Measurements from ENCODE around the gene KCNC1.

Gene KCNC1

DNA sequence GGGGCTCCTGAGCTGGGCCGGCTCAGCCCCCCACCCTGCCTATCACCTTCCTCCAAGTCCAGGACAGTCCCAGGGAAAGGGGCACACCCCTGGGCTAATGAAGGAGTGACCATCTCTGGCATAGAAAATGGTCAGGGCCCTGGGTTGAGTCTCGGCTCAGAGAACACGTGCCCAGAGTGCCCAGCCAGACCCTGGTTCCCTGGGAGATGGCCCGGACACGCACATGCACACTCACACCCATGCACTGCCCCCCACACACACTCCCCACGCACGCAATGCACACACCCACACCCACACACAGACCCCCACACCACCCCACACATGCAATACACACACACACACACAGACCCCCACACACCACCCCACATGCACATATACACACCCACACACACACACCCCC is 28.7 kb downstream of the KCNC1 start:
- H3K36me3 ChIP-seq (ENCODE audit: control insufficient read depth, insufficient read depth, low read length): no peaks in the 10 kb centered on the region

DNA sequence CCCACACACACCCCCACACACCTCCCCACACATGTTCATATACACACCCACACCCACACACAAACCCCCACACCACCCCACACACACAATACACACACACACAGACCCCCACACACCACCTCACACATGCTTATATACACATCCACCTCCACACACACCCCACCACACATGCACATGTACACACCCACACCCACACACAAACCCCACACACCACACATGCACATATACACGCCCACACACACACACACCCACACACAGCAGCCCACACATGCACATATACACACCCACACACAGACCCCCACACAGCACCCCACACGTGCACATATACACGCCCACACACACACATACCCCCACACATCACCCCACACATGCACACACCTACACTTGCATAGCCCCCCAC is 29.1 kb downstream of the KCNC1 start:
- Histone ChIP-seq H3K27ac (ENCODE audit: low read depth, low read length) (no peak overlapping the region), H3K36me3 (ENCODE audit: control insufficient read depth, insufficient read depth, low read length) (no peaks in the 10 kb centered on the region), H3K9me3 (ENCODE audit: control insufficient read depth, insufficient read depth, low read depth, low read length) (no peaks in the 10 kb centered on the region), H3K9ac (ENCODE audit: low read length) (no peak overlapping the region), H3K27me3 (ENCODE audit: control insufficient read depth, insufficient read depth, low read length) (no peaks in the 10 kb centered on the region), H3K4me3 (ENCODE audit: low read depth, low read length) (no peak overlapping the region), H3K4me1 (ENCODE audit: control insufficient read depth, insufficient read depth, low read length) (no peaks in the 10 kb centered on the region)

More for the DNA sequence above, 28.7 kb downstream of the KCNC1 start:
- Histone ChIP-seq H3K4me1 (ENCODE audit: control insufficient read depth, insufficient read depth, low read length) (no peaks in the 10 kb centered on the region), H3K9ac (ENCODE audit: low read length) (no peak overlapping the region), H3K27me3 (ENCODE audit: control insufficient read depth, insufficient read depth, low read length) (no peaks in the 10 kb centered on the region), H3K27ac (ENCODE audit: low read depth, low read length) (no peak overlapping the region), H3K4me3 (ENCODE audit: low read depth, low read length) (no peak overlapping the region), H3K9me3 (ENCODE audit: control insufficient read depth, insufficient read depth, low read depth, low read length) (no peaks in the 10 kb centered on the region)

DNA sequence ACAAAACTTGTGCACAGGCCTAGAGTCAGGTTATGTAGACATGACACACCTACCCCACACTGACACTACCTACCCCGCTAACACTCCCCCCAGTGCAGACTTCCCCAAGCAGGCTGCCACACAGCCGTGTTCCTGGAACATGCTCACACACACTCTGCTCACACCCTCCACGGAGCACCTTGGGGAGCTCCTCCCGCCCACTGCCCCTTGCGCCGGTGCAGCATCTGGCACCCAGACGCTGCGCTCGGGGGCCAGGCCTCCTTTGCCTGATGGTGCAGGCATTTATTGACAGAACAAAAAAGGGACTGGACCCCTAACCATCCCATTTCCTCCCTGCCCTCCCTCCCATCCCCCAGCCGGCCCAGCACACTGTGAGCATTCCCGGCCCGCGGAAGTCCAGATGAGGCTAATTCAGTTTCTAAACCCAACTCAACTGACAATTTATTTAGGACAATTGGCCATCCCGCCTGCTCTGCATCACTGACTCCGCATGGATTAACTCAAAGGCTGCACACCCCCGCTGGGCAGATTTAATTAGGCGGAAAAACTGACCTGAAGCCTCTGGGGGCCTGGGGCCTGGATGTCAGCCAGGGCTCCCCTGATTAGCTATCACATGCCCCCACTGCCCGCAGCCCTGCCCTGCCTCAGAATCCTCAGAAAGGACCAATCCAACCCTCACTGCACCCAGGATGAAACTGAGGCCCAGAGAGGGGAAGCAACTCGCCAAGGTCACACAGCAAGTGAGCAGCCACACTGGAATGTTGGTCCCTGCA is 30.1 kb downstream of the KCNC1 start:
- H3K27me3 ChIP-seq (ENCODE audit: control insufficient read depth, insufficient read depth, low read length): no peaks in the 10 kb centered on the region
- no peaks in the 10 kb centered on the region for H3K9me3 ChIP-seq (ENCODE audit: control insufficient read depth, insufficient read depth, low read depth, low read length)
- H3K27ac ChIP-seq (ENCODE audit: low read depth, low read length): no peak overlapping the region
- no peaks in the 10 kb centered on the region for H3K36me3 ChIP-seq (ENCODE audit: control insufficient read depth, insufficient read depth, low read length)
- H3K4me3 ChIP-seq (ENCODE audit: low read depth, low read length): no peak overlapping the region
- H3K4me1 ChIP-seq (ENCODE audit: control insufficient read depth, insufficient read depth, low read length): no peaks in the 10 kb centered on the region; the same call in 1 of the 2 replicates
- no peak overlapping the region for H3K9ac ChIP-seq (ENCODE audit: low read length)

- Histone ChIP-seq H3K4me3 (ENCODE audit: low read depth, low read length) (no peak overlapping the region), H3K27ac (ENCODE audit: low read depth, low read length) (no peak overlapping the region), H3K27me3 (ENCODE audit: control insufficient read depth, insufficient read depth, low read length) (no peaks in the 10 kb centered on the region), H3K9me3 (ENCODE audit: control insufficient read depth, insufficient read depth, low read depth, low read length) (no peaks in the 10 kb centered on the region), H3K4me1 (ENCODE audit: control insufficient read depth, insufficient read depth, low read length) (peaks cover 6% of the 10 kb centered on the region; the same call in 1 of the 2 replicates), H3K36me3 (ENCODE audit: control insufficient read depth, insufficient read depth, low read length) (no peaks in the 10 kb centered on the region), H3K9ac (ENCODE audit: low read length) (no peak overlapping the region)
Observed at GRCh38 chr11:17765356-17766072, 30.9 kb downstream of the KCNC1 start.

DNA sequence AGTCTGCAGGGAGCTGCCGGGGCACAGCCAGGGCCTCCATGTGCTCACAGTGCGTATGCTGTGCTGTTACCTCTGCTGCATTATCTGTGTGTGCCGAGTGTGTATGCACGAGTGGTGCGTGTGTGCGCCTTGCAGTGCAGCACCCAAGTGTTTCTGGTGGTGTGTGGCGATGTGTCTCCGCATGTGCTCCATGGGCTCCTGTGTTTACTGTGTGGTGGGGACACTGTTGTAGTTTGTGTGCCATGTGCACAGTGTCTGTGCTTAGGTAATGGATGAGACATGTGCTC is 31.4 kb downstream of the KCNC1 start:
- Histone ChIP-seq H3K4me3 (ENCODE audit: low read depth, low read length) (no peak overlapping the region), H3K9ac (ENCODE audit: low read length) (no peak overlapping the region), H3K27me3 (ENCODE audit: control insufficient read depth, insufficient read depth, low read length) (no peaks in the 10 kb centered on the region), H3K4me1 (ENCODE audit: control insufficient read depth, insufficient read depth, low read length) (peaks cover 6% of the 10 kb centered on the region; the same call in 1 of the 2 replicates), H3K36me3 (ENCODE audit: control insufficient read depth, insufficient read depth, low read length) (no peaks in the 10 kb centered on the region), H3K9me3 (ENCODE audit: control insufficient read depth, insufficient read depth, low read depth, low read length) (no peaks in the 10 kb centered on the region), H3K27ac (ENCODE audit: low read depth, low read length) (no peak overlapping the region)

DNA sequence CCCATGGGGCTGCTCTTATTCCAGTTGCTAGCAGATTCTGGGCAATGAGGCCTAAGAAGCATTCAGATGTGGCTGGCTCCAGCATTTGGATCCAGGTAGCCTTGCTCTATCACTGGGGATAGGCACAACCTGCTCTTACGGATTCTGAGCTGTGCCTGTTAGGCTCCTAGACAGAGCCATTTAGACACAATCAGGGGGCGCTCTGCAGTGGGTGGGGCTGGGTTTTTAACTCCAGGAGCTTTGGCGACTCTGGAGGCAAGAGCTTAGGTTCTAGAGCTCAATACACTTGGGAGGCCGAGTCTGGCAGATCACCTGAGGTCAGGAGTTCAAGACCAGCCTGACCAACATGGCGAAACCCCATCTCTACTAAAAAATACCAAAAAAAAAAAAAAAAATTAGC is 32.0 kb downstream of the KCNC1 start:
- Histone ChIP-seq H3K9me3 (ENCODE audit: control insufficient read depth, insufficient read depth, low read depth, low read length) (no peaks in the 10 kb centered on the region), H3K27ac (ENCODE audit: low read depth, low read length) (no peak overlapping the region), H3K36me3 (ENCODE audit: control insufficient read depth, insufficient read depth, low read length) (no peaks in the 10 kb centered on the region), H3K4me1 (ENCODE audit: control insufficient read depth, insufficient read depth, low read length) (peaks cover 6% of the 10 kb centered on the region; the same call in 1 of the 2 replicates), H3K27me3 (ENCODE audit: control insufficient read depth, insufficient read depth, low read length) (no peaks in the 10 kb centered on the region), H3K9ac (ENCODE audit: low read length) (no peak overlapping the region), H3K4me3 (ENCODE audit: low read depth, low read length) (no peak overlapping the region)

DNA sequence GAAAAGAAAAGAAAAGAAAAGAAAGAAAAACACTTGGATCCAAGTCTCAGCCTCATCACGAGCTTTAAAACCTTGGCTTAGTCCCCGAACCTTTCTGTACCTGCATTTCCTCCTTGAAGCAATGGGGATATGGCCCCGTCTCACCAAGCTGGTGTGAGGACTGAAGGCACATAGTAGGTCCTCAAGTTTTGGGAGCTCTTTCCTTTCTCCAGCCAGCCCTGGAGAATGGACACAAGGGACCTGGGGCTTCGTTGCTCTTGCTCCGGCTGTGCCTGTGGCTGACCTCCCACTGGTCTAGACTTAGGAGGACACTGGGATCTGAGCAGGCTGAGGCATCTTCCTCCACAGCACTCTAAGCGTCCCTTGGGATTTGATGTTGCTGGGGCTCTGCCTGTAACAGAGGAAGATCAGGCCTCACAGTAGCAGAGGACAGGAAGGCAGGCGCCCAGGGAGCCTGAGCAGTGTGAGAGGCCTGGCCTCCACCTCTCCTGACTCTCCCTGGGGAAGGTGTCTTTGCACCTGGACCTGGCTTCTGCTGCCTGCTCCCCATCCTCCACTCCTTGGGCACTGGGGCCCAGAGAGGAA is 32.8 kb downstream of the KCNC1 start:
- H3K9me3 ChIP-seq (ENCODE audit: control insufficient read depth, insufficient read depth, low read depth, low read length): no peaks in the 10 kb centered on the region
- H3K4me1 ChIP-seq (ENCODE audit: control insufficient read depth, insufficient read depth, low read length): peaks cover 6% of the 10 kb centered on the region; the same call in 1 of the 2 replicates
- no peak overlapping the region for H3K27ac ChIP-seq (ENCODE audit: low read depth, low read length)
- no peaks in the 10 kb centered on the region for H3K27me3 ChIP-seq (ENCODE audit: control insufficient read depth, insufficient read depth, low read length)
- no peaks in the 10 kb centered on the region for H3K36me3 ChIP-seq (ENCODE audit: control insufficient read depth, insufficient read depth, low read length)
- H3K4me3 ChIP-seq (ENCODE audit: low read depth, low read length): no peak overlapping the region
- H3K9ac ChIP-seq (ENCODE audit: low read length): no peak overlapping the region

DNA sequence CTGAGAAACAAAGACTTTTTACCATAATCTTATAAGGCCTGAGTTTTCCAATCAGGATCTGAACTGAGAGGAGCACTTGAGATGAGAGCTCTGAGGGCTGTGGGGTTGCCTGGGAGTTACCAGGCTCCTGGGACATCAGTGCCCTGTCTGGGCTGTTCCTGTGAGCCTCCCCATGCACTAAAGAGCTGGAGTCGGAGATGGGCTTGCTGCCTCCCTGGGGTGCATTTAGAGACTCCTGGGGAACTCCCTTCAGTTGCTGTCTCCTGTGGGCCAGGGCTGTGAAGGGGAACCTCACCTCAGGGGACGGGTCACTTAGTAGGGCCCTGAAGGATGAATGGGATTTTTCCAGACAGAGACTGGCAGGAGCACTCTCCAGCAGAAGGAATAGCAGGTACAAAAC is 33.3 kb downstream of the KCNC1 start:
- H3K9ac ChIP-seq (ENCODE audit: low read length): no peak overlapping the region

DNA sequence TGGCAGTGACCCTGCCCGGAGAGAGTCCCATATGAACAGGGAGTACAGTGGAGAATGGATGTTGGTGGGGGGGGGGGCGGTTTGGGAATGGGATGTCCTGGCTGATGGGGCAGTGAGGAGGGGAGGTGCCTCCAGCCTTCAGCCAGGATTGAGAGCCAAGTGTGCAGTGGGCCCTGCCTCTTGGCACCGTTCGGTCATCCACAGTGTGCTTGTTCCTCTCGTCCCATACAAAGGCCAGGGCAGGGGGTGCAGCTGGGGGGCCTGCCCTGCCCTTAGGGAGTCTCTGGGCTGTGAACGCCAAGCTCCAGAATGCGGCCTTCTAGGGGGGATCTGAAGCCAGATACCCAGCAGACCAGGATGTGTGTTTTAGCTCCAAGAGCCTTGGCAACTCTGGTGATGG is 34.0 kb downstream of the KCNC1 start:
- Histone ChIP-seq H3K4me3 (ENCODE audit: low read depth, low read length) (no peak overlapping the region), H3K9me3 (ENCODE audit: control insufficient read depth, insufficient read depth, low read depth, low read length) (no peaks in the 10 kb centered on the region), H3K36me3 (ENCODE audit: control insufficient read depth, insufficient read depth, low read length) (no peaks in the 10 kb centered on the region), H3K9ac (ENCODE audit: low read length) (no peak overlapping the region), H3K27ac (ENCODE audit: low read depth, low read length) (no peak overlapping the region), H3K4me1 (ENCODE audit: control insufficient read depth, insufficient read depth, low read length) (peaks cover 6% of the 10 kb centered on the region; the same call in 1 of the 2 replicates), H3K27me3 (ENCODE audit: control insufficient read depth, insufficient read depth, low read length) (no peaks in the 10 kb centered on the region)

More for the DNA sequence above, 33.3 kb downstream of the KCNC1 start:
- Histone ChIP-seq H3K4me3 (ENCODE audit: low read depth, low read length) (no peak overlapping the region), H3K9me3 (ENCODE audit: control insufficient read depth, insufficient read depth, low read depth, low read length) (no peaks in the 10 kb centered on the region), H3K27me3 (ENCODE audit: control insufficient read depth, insufficient read depth, low read length) (no peaks in the 10 kb centered on the region), H3K27ac (ENCODE audit: low read depth, low read length) (no peak overlapping the region), H3K36me3 (ENCODE audit: control insufficient read depth, insufficient read depth, low read length) (no peaks in the 10 kb centered on the region), H3K4me1 (ENCODE audit: control insufficient read depth, insufficient read depth, low read length) (peaks cover 6% of the 10 kb centered on the region; the same call in 1 of the 2 replicates)

DNA sequence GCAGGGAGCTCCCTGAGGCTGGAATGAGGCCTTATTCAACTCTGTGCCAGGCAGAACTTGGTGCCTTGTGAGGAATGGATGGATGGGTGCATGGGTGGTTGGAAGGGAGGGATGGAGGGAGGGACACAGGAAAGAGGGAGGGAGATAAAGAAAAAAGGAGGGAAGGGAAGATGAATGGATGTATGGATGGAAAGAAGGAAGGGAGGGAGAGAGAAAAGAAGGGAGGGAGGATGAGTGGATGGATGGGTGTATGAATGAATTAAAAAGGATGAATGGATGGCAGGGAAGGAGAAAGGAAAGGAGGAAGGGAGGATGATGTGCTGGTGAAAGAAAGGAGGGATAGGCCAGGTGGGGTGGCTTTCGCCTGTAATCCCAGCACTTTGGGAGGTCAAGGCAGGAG is 34.6 kb downstream of the KCNC1 start:
- H3K27me3 ChIP-seq (ENCODE audit: control insufficient read depth, insufficient read depth, low read length): no peaks in the 10 kb centered on the region
- no peaks in the 10 kb centered on the region for H3K9me3 ChIP-seq (ENCODE audit: control insufficient read depth, insufficient read depth, low read depth, low read length)
- H3K36me3 ChIP-seq (ENCODE audit: control insufficient read depth, insufficient read depth, low read length): no peaks in the 10 kb centered on the region
- no peak overlapping the region for H3K27ac ChIP-seq (ENCODE audit: low read depth, low read length)
- no peak overlapping the region for H3K4me3 ChIP-seq (ENCODE audit: low read depth, low read length)
- H3K4me1 ChIP-seq (ENCODE audit: control insufficient read depth, insufficient read depth, low read length): peaks cover 6% of the 10 kb centered on the region; the same call in 1 of the 2 replicates
- H3K9ac ChIP-seq (ENCODE audit: low read length): no peak overlapping the region

GRCh38 chr11:17770048-17770652 is 35.6 kb downstream of the KCNC1 start:
- no peak overlapping the region for H3K4me3 ChIP-seq (ENCODE audit: low read depth, low read length)
- H3K27ac ChIP-seq (ENCODE audit: low read depth, low read length): no peak overlapping the region
- no peaks in the 10 kb centered on the region for H3K27me3 ChIP-seq (ENCODE audit: control insufficient read depth, insufficient read depth, low read length)

More at GRCh38 chr11:17770048-17770652, 35.6 kb downstream of the KCNC1 start:
- no peaks in the 10 kb centered on the region for H3K36me3 ChIP-seq (ENCODE audit: control insufficient read depth, insufficient read depth, low read length)
- no peaks in the 10 kb centered on the region for H3K9me3 ChIP-seq (ENCODE audit: control insufficient read depth, insufficient read depth, low read depth, low read length)
- H3K9ac ChIP-seq (ENCODE audit: low read length): no peak overlapping the region
- peaks cover 6% of the 10 kb centered on the region; the same call in 1 of the 2 replicates for H3K4me1 ChIP-seq (ENCODE audit: control insufficient read depth, insufficient read depth, low read length)
